ENCODE measurements around the gene CATSPERD. TPM values are rescaled to one million over a fixed set of nuclear protein-coding genes. Genes with fewer than 3 reads are reported as not detected.

CATSPERD gene
- total and polyA plus RNA-seq, 7 experiments from 2014 or later = 0.07 TPM; not detected in 6

DNA sequence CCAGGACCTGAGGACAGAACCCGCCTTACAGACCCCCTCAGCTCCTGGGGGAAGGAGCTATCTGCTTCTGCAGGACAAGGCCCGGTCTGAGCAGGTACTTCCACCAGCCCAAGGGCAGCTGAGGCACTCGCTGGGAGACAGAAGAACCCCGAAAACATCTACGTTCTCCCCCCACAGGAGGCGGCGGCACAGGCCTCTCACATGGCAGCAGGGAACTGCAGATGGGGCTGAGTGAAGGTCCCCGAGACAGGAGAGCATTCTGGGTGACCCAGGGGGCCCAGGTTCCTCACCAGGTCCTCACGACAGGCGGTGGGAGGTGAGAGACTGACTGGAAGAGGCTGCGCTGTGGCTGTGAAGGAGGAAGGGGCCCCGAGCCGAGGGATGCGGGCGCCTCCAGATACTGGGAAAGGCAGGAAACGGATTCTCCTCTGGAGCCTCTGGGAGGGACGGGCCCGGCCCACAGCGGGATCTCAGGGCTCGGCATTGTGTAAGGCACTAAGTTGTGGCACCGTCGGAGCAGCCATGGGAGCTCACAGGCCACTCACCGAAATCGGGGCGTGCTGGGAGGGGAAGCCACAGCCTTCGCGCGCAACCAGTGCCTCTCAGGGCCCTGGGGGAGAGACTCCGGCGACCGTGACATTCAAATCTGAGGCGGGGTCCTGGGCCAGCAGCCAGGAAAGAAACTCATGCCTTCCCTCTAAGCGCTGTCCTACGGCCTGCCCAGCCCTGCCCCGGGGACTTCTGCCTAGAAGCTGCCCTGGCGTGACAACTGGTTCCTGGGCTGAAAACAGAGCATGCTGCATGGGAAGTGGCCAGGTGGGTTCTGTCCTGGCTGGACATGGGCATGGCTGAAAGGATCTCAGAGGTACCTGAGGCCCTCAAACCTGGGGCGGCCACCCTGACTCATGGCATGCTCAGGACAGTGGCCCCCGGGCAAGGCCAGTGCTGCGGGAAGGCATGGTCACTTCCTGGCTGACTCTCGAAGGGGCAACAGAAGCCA lies 16.3 kb upstream of the CATSPERD start:
- intact Hi-C loops (cut with micrococcal nuclease) = no loop called here
- DNase-seq (no peak), ATAC-seq (no peak)
- no peaks in the 10 kb centered on the region for H3K27me3 ChIP-seq (ENCODE audit: control insufficient read depth in 2 of 2, insufficient read depth in 2 of 2, low read length in 2 of 2)
- no peaks in the 10 kb centered on the region for H3K27me3 Mint-ChIP-seq
- H3K9me3 Mint-ChIP-seq = peaks cover 0 to 2% (median 0%) of the 10 kb centered on the region in 11 donors
- H3K36me3 Mint-ChIP-seq = peaks cover 0 to 29% (median 4%) of the 10 kb centered on the region in 5 donors
- no peaks in the 10 kb centered on the region for H3K9me3 ChIP-seq (ENCODE audit: control insufficient read depth in 2 of 3, low read length in 3 of 3)
- ChIA-PET CTCF (no interaction called here), POLR2A (interaction anchor here (1.6 to 2.5 kb wide), 2 partner anchors 13 to 14 kb away, joined by 5 to 6 read pairs; partner anchors contain the start of gene RPL36)
- H3K4me1 Mint-ChIP-seq = peaks cover 0 to 2% (median 0%) of the 10 kb centered on the region in 7 donors
- H3K27ac ChIP-seq (ENCODE audit: low read depth, low read length) = no peak overlapping the region
- no peak overlapping the region for H3K4me3 Mint-ChIP-seq
- no peaks in the 10 kb centered on the region for H3K4me1 ChIP-seq (ENCODE audit: control insufficient read depth in 2 of 2, insufficient read depth in 2 of 2, low read length in 2 of 2)
- peaks cover 0 to 74% (median 7%) of the 10 kb centered on the region in 3 experiments for H3K36me3 ChIP-seq (ENCODE audit: control insufficient read depth in 2 of 3, insufficient read depth in 3 of 3, low read length in 3 of 3)
- H3K4me3 ChIP-seq (ENCODE audit: low read length) = no peak overlapping the region
- no peak overlapping the region for H3K27ac Mint-ChIP-seq

DNA sequence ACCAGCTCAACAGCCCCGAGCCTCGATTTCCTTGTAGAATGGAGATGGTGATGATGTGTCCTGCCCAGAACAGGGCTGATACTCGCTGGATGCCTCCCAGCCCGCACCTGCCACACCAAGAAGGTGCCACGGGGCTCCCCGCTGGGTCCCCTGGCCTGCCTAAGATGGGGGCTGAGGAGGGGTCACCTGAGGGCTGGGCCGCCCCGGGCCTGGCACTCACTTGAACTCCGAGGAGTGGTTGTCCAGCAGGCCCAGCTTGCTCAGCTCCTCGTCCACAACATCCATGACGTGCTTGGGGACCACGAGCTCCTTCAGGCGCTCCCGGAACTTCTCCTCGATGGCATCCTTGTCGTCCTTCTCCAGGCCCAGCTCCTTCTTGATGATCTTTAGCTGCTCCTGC lies 14.9 kb upstream of the CATSPERD start:
- ATAC-seq = no peak
- no peak overlapping the region for H3K27ac Mint-ChIP-seq
- Histone ChIP-seq H3K27me3 (ENCODE audit: control insufficient read depth in 2 of 2, insufficient read depth in 2 of 2, low read length in 2 of 2) (no peaks in the 10 kb centered on the region), H3K4me1 (ENCODE audit: control insufficient read depth in 2 of 2, insufficient read depth in 2 of 2, low read length in 2 of 2) (no peaks in the 10 kb centered on the region), H3K9me3 (ENCODE audit: control insufficient read depth in 2 of 3, low read length in 3 of 3) (no peaks in the 10 kb centered on the region), H3K36me3 (ENCODE audit: control insufficient read depth in 2 of 3, insufficient read depth in 3 of 3, low read length in 3 of 3) (peaks cover 0 to 68% (median 7%) of the 10 kb centered on the region in 3 experiments), H3K27ac (ENCODE audit: low read depth, low read length) (no peak overlapping the region), H3K4me3 (ENCODE audit: low read length) (no peak overlapping the region)
- no peaks in the 10 kb centered on the region for H3K27me3 Mint-ChIP-seq
- POLR2A ChIA-PET = interaction anchor here (1.6 to 2.5 kb wide), 2 partner anchors 14 to 16 kb away, joined by 5 to 6 read pairs; partner anchors contain the start of gene RPL36
- CTCF ChIA-PET = interaction anchor here (1.0 kb wide), 1 partner anchor 12 kb away, joined by 3 read pairs; no protein-coding TSS in a partner anchor
- no peak for DNase-seq
- no peak overlapping the region for H3K4me3 Mint-ChIP-seq
- H3K4me1 Mint-ChIP-seq = peaks cover 0 to 2% (median 0%) of the 10 kb centered on the region in 7 donors
- intact Hi-C loops (cut with micrococcal nuclease) = no loop called here
- peaks cover 0 to 2% (median 0%) of the 10 kb centered on the region in 11 donors for H3K9me3 Mint-ChIP-seq
- peaks cover 0 to 29% (median 4%) of the 10 kb centered on the region in 5 donors for H3K36me3 Mint-ChIP-seq

DNA sequence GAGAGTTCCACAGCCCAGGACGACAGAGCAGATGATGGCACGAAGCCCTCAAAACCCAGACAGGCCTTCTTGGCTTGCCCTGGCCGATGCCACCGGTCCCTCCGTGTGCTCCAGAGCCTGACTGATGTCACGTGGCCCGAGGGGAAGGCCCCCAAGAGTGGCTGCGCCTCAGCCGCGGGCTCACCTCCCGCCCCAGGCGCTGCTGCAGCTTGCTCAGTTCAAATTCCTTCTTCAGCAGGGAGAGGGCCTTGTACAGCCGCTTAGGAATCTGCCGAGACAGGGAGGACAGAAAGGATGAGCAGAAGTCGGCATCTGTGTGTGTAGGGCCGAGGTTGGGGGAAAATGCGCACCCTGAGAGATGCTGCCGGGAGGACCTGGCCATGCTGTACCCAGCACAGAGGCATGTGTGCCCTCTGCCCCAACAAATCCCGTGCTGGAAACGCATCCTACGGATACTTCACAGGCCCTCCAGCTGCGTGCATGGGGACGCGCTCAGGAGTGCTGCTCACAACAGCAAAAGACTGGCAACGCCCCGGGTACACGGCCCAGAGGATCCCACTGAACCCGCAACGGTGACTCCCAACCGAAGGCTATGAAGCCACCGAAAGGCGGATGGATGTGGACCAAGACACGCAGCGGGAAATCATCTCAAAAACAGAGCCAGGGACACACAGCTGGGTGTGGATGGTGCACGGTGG lies 13.4 kb upstream of the CATSPERD start:
- no peak for DNase-seq
- peak overlapping the region in 2 of 9 donors; percentile 33 to 70 for H3K27ac Mint-ChIP-seq
- H3K4me3 ChIP-seq (ENCODE audit: low read length) = no peak overlapping the region
- no peaks in the 10 kb centered on the region for H3K27me3 ChIP-seq (ENCODE audit: control insufficient read depth in 2 of 2, insufficient read depth in 2 of 2, low read length in 2 of 2)
- H3K27ac ChIP-seq (ENCODE audit: low read depth, low read length) = no peak overlapping the region
- CTCF ChIA-PET = no interaction called here
- H3K36me3 ChIP-seq (ENCODE audit: control insufficient read depth in 2 of 3, insufficient read depth in 3 of 3, low read length in 3 of 3) = peaks cover 0 to 73% (median 12%) of the 10 kb centered on the region in 3 experiments
- no peaks in the 10 kb centered on the region for H3K4me1 Mint-ChIP-seq
- H3K9me3 Mint-ChIP-seq = peaks cover 0 to 2% (median 0%) of the 10 kb centered on the region in 11 donors
- intact Hi-C loops (cut with micrococcal nuclease) = no loop called here
- peaks cover 0 to 16% (median 4%) of the 10 kb centered on the region in 5 donors for H3K36me3 Mint-ChIP-seq
- peak; percentile 3 for ATAC-seq
- POLR2A ChIA-PET = interaction anchor here (1.1 kb wide), 1 partner anchor 16 kb away, joined by 5 read pairs; no protein-coding TSS in a partner anchor
- H3K9me3 ChIP-seq (ENCODE audit: control insufficient read depth in 2 of 3, low read length in 3 of 3) = no peaks in the 10 kb centered on the region
- no peaks in the 10 kb centered on the region for H3K4me1 ChIP-seq (ENCODE audit: control insufficient read depth in 2 of 2, insufficient read depth in 2 of 2, low read length in 2 of 2)
- no peaks in the 10 kb centered on the region for H3K27me3 Mint-ChIP-seq
- no peak overlapping the region for H3K4me3 Mint-ChIP-seq

DNA sequence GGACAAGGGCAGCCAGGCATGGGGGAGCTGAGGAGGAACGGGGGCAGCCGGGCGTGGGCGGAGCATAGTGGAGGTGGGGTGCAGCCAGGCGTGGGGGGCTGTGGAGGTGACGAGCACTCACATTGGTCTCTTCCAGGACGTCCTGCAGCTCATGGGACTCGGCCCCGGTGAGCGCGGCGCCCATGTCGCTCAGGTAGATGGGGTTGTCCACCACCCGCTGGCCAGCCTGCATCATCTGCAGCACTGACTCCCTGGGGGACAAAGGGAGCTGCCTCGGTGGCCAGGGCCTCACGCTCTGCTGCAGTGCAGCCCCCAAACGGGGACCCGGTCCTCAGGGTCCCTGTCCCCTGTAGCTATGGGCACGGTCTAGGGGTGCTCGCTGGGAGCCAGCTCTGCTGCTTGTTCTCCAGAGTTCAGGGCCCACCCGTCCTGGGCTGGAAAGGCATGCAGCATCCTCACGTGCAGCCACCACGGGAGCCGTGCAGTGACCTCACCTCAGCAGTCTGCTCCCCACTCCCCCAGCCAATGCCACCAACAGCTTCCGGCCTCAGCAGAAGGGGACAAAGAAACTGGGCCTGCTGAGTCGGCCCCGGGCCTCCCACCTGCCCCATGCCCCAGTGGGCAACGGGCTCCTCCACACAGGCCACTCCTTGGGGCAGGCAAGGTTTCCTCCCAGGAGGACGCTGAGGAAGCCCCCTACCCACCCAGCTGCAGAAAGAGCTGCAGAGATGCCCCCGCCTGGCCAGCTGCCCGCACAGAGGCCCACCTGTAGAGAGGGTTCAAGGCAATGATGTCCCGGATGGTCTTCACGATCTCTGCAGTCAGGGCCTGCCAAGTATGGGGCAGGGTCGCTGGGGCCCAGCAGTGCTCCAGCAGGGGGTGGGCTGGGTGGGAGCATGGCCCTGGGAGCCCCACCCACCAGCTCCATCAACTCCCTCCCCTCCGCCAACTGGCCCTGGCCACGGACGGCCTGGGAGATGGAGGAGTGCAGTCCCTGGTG lies 12.6 kb upstream of the CATSPERD start:
- intact Hi-C loops (cut with micrococcal nuclease) = no loop called here
- H3K4me3 ChIP-seq (ENCODE audit: low read length) = no peak overlapping the region
- Mint-ChIP-seq H3K27ac (peak overlapping the region in 1 of 9 donors; percentile 33), H3K4me3 (no peak overlapping the region), H3K36me3 (peaks cover 0 to 17% (median 4%) of the 10 kb centered on the region in 5 donors), H3K27me3 (no peaks in the 10 kb centered on the region), H3K4me1 (no peaks in the 10 kb centered on the region), H3K9me3 (peaks cover 0 to 2% (median 0%) of the 10 kb centered on the region in 11 donors)
- ChIA-PET POLR2A (interaction anchor here (1.1 to 1.2 kb wide), 3 partner anchors 11 to 21 kb away, joined by 3 to 5 read pairs (median 5); no protein-coding TSS in a partner anchor), CTCF (no interaction called here)
- no peaks in the 10 kb centered on the region for H3K27me3 ChIP-seq (ENCODE audit: control insufficient read depth in 2 of 2, insufficient read depth in 2 of 2, low read length in 2 of 2)
- peak; percentile 12 for ATAC-seq
- H3K27ac ChIP-seq (ENCODE audit: low read depth, low read length) = no peak overlapping the region
- no peak for DNase-seq
- no peaks in the 10 kb centered on the region for H3K9me3 ChIP-seq (ENCODE audit: control insufficient read depth in 2 of 3, low read length in 3 of 3)
- no peaks in the 10 kb centered on the region for H3K4me1 ChIP-seq (ENCODE audit: control insufficient read depth in 2 of 2, insufficient read depth in 2 of 2, low read length in 2 of 2)
- peaks cover 0 to 82% (median 14%) of the 10 kb centered on the region in 3 experiments for H3K36me3 ChIP-seq (ENCODE audit: control insufficient read depth in 2 of 3, insufficient read depth in 3 of 3, low read length in 3 of 3)

DNA sequence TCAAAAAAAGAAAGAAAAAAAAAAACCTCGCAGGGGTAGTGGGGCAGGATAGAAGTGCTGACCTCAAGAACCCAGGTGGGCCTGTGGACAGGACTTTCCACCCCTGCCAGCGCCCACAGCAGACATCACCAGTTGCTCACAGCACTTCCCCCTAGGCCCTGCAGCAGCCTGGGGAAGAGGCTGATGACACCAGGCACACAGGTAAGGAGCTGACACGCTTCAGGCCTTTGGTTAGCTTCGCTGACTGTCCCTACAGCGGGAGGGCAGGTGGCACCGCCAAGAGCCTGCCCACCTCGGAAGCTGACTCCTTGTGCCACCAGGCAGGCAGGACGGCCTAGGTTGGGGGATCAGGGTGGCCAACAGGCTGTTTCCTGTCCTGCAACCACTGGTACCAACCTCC lies 9.4 kb upstream of the CATSPERD start:
- ChIA-PET CTCF (no interaction called here), POLR2A (no interaction called here)
- Mint-ChIP-seq H3K27ac (no peak overlapping the region), H3K9me3 (peaks cover 0 to 2% (median 0%) of the 10 kb centered on the region in 11 donors), H3K27me3 (no peaks in the 10 kb centered on the region), H3K4me1 (peaks cover 0 to 7% (median 5%) of the 10 kb centered on the region in 7 donors), H3K36me3 (peaks cover 0 to 17% (median 3%) of the 10 kb centered on the region in 5 donors), H3K4me3 (no peak overlapping the region)
- Histone ChIP-seq H3K36me3 (ENCODE audit: control insufficient read depth in 2 of 3, insufficient read depth in 3 of 3, low read length in 3 of 3) (peaks cover 0 to 65% (median 12%) of the 10 kb centered on the region in 3 experiments), H3K4me1 (ENCODE audit: control insufficient read depth in 2 of 2, insufficient read depth in 2 of 2, low read length in 2 of 2) (no peaks in the 10 kb centered on the region), H3K27me3 (ENCODE audit: control insufficient read depth in 2 of 2, insufficient read depth in 2 of 2, low read length in 2 of 2) (no peaks in the 10 kb centered on the region), H3K27ac (ENCODE audit: low read depth, low read length) (no peak overlapping the region), H3K9me3 (ENCODE audit: control insufficient read depth in 2 of 3, low read length in 3 of 3) (no peaks in the 10 kb centered on the region), H3K4me3 (ENCODE audit: low read length) (no peak overlapping the region)
- no peak for DNase-seq
- intact Hi-C loops (cut with micrococcal nuclease) = no loop called here
- ATAC-seq = no peak
